Endothelial cell of umbilical vein (primary cell): ENCODE results near the gene TPSG1. TPM values are rescaled to one million over a fixed set of nuclear protein-coding genes. Genes with fewer than 3 reads are reported as not detected.

Experiments
- BruUV-seq: library from RNA; stranded (reverse); fragments of 400-500 nt; replicated peaks from 2 replicates; lab custom pipeline; 2021; lab: Mats Ljungman, UMichigan
- CTCF ChIA-PET: fragments of 300-600, 350-600 bp; sonication (Branson Sonifier 250); formaldehyde crosslinking; loops from one replicate; lab custom pipeline; 2021; ENCODE audit warnings: antibody characterized with exemption, inconsistent platforms; lab: Charles Lee
- POLR2A ChIA-PET: fragments of 300-600, 350-600 bp; sonication (Branson Sonifier 250); formaldehyde crosslinking; loops from one replicate; lab custom pipeline; 2021; ENCODE audit warnings: antibody characterized with exemption, inconsistent platforms; lab: Charles Lee
- DNase-seq: peaks from one replicate; pipeline ENCODE4 v3.0.0-alpha.2; 2011; ENCODE audit warnings: low read depth, low spot score
- FAIRE-seq: peaks from 2 replicates; lab custom pipeline; 2011; peaks lifted over from hg19 to GRCh38; lab: Jason Lieb, UNC
- H2AFZ ChIP-seq: 2 replicates; pipeline ENCODE4 v1.6.0; 2012; ENCODE audit warnings: low read depth, low read length, control low read depth, inconsistent platforms
- H3K27ac ChIP-seq: 2 replicates; pipeline ENCODE4 v1.5.1; 2011; ENCODE audit warnings: low read depth, mild to moderate bottlenecking, control low read depth, low read length, moderate library complexity; ENCODE audit not compliant: insufficient read depth
- H3K27me3 ChIP-seq, 2 experiments: 2 replicates each; pipeline versions ENCODE4 v1.6.0 to v1.6.1; 2011; ENCODE audit warnings: low read length in 2 of 2, mixed read lengths in 1 of 2; ENCODE audit not compliant: control insufficient read depth in 2 of 2, insufficient read depth in 2 of 2
- H3K36me3 ChIP-seq, 2 experiments: 2 replicates in 1 of 2; 3 replicates in 1 of 2; pipeline ENCODE4 v1.5.1; 2011; ENCODE audit warnings: low read length in 2 of 2, mild to moderate bottlenecking in 1 of 2, moderate library complexity in 1 of 2; ENCODE audit not compliant: control insufficient read depth in 2 of 2, insufficient read depth in 2 of 2; ENCODE audit errors: extremely low read depth in 1 of 2
- H3K4me1 ChIP-seq: 3 replicates; pipeline ENCODE4 v1.5.1; 2011; ENCODE audit warnings: mild to moderate bottlenecking, low read length; ENCODE audit not compliant: control insufficient read depth, insufficient read depth; ENCODE audit errors: extremely low read depth
- H3K4me2 ChIP-seq: 2 replicates; pipeline ENCODE4 v1.6.1; 2011; ENCODE audit warnings: low read length, control low read depth, mixed read lengths; ENCODE audit not compliant: insufficient read depth
- H3K4me3 ChIP-seq, 3 experiments: fragments of 200-600 bp in 1 of 3; sonication (generic), shearing (Covaris generic) in 1 of 3; replicated peaks in 1 of 3; 2 replicates each; pipeline ENCODE4 v1.5.1; 2011 to 2016; ENCODE audit warnings: control low read depth in 3 of 3, low read length in 3 of 3, mild to moderate bottlenecking in 2 of 3, inconsistent platforms in 1 of 3, low read depth in 1 of 3, moderate library complexity in 1 of 3; ENCODE audit not compliant: insufficient read depth in 1 of 3
- H3K79me2 ChIP-seq: 2 replicates; pipeline ENCODE4 v1.6.0; 2012; ENCODE audit warnings: low read length, inconsistent platforms; ENCODE audit not compliant: control insufficient read depth, insufficient read depth
- H3K9ac ChIP-seq: replicated peaks from 2 replicates; pipeline ENCODE3; 2011; ENCODE audit warnings: low read length, control low read depth; ENCODE audit not compliant: insufficient read depth; ENCODE audit errors: extremely low read depth
- H3K9me1 ChIP-seq: replicated peaks from 3 replicates; pipeline ENCODE4 v1.6.0; 2011; ENCODE audit warnings: mild to moderate bottlenecking, low read length; ENCODE audit not compliant: control insufficient read depth, insufficient read depth; ENCODE audit errors: extremely low read depth
- H3K9me3 ChIP-seq: replicated peaks from 2 replicates; pipeline ENCODE4 v1.5.1; 2012; ENCODE audit warnings: low read length, inconsistent platforms; ENCODE audit not compliant: control insufficient read depth, insufficient read depth
- H4K20me1 ChIP-seq: replicated peaks from 2 replicates; pipeline ENCODE3; 2011; ENCODE audit warnings: mild to moderate bottlenecking, low read length; ENCODE audit not compliant: control insufficient read depth, insufficient read depth; ENCODE audit errors: extremely low read depth
- CTCF ChIP-seq, 2 donors: IDR thresholded peaks; 1 replicate in 1 of 2; 2 replicates in 1 of 2; pipeline ENCODE4 v1.5.1; 2011; ENCODE audit warnings: low read length in 2 of 2, mild to moderate bottlenecking in 2 of 2, moderate library complexity in 2 of 2, control low read depth in 1 of 2, inconsistent platforms in 1 of 2, low read depth in 1 of 2; ENCODE audit not compliant: insufficient read depth in 1 of 2; ENCODE audit errors: extremely low read depth in 1 of 2
- EZH2 ChIP-seq: IDR thresholded peaks from 2 replicates; pipeline ENCODE4 v1.6.1; 2012; ENCODE audit warnings: borderline replicate concordance, low read depth, mild to moderate bottlenecking, moderate library complexity, low read length, inconsistent platforms; ENCODE audit not compliant: severe bottlenecking
- FOS ChIP-seq: IDR thresholded peaks from 2 replicates; pipeline ENCODE4 v1.6.1; 2011; ENCODE audit warnings: mild to moderate bottlenecking, low read length, moderate library complexity, borderline replicate concordance; ENCODE audit not compliant: insufficient read depth
- GATA2 ChIP-seq: IDR thresholded peaks from 2 replicates; pipeline ENCODE4 v1.7.0; 2011; ENCODE audit warnings: low read depth, mild to moderate bottlenecking, moderate library complexity, mixed read lengths, low read length; ENCODE audit not compliant: insufficient read length, insufficient read depth
- JUN ChIP-seq: IDR thresholded peaks from 2 replicates; pipeline ENCODE4 v1.6.1; 2011; ENCODE audit warnings: borderline replicate concordance, low read depth; ENCODE audit not compliant: insufficient read length, insufficient read depth
- MYC ChIP-seq: IDR thresholded peaks from one replicate; pipeline ENCODE4 v1.6.1; 2011; ENCODE audit warnings: mild to moderate bottlenecking, low read depth, low read length
- POLR2A ChIP-seq: IDR thresholded peaks from 2 replicates; pipeline ENCODE4 v1.6.1; 2012; ENCODE audit warnings: low read depth, mild to moderate bottlenecking, control low read depth, low read length
- POLR2AphosphoS5 ChIP-seq: IDR thresholded peaks from 2 replicates; pipeline ENCODE4 v1.6.1; 2012; ENCODE audit warnings: low read depth, mild to moderate bottlenecking, control low read depth, low read length, moderate library complexity; ENCODE audit not compliant: insufficient read depth
- dilution Hi-C: fragments of 300-500 bp; cut with MboI; formaldehyde crosslinking; loops from one replicate; pipeline ENCODE4 v1.15.0; 2019; ENCODE audit warnings: low sequenced_read_pairs; ENCODE audit not compliant: extremely low pct_ligation_motif_present
- intact Hi-C: fragments of 100-400 bp; cut with micrococcal nuclease; formaldehyde crosslinking; loops from one replicate; pipeline ENCODE4 v1.10.0; 2022
- polyA plus RNA-seq, 4 experiments: library from polyadenylated mRNA; depleted of rRNA in 3 of 4; stranded (reverse) in 3 of 4; unstranded in 1 of 4; fragments of >200 nt; gene quantifications; 2 replicates each; pipeline versions ENCODE4 v1.2.1 to v1.2.3, GENCODE V29; 2011 to 2012; ENCODE audit warnings: missing spikeins in 1 of 4
- total RNA-seq: library from RNA; stranded (reverse); gene quantifications from 2 replicates; pipeline ENCODE4 v1.2.3, GENCODE V29; 2021
- TF ChIP-seq, protein P1 (sequence below): IDR thresholded peaks from 2 replicates; pipeline ENCODE4 v1.6.1; 2011; ENCODE audit not compliant: insufficient read depth, insufficient read length

Gene TPSG1
- total and polyA plus RNA-seq, 2 donors (not counting 3 experiments of a cell fraction or from before 2014, with no cell fraction given): not detected

GRCh38 chr16:1211451-1212268, 13.4 kb downstream of the TPSG1 start:
- no peak for FAIRE-seq
- Histone ChIP-seq H3K9me3 (no peaks in the 10 kb centered on the region), H3K4me3 (no peak overlapping the region), H3K27ac (no peak overlapping the region), H3K27me3 (no peaks in the 10 kb centered on the region), H3K4me1 (no peaks in the 10 kb centered on the region), H2AFZ (no peak overlapping the region), H3K9me1 (no peaks in the 10 kb centered on the region), H3K79me2 (no peaks in the 10 kb centered on the region), H3K36me3 (no peaks in the 10 kb centered on the region), H3K9ac (no peak overlapping the region), H4K20me1 (no peaks in the 10 kb centered on the region), H3K4me2 (no peak overlapping the region)
- intact Hi-C loops: no loop called here
- DNase-seq: no peak
- dilution Hi-C loops: no loop called here
- ChIA-PET CTCF (no interaction called here), POLR2A (interaction anchor here (0.9 kb wide), 1 partner anchor 35 kb away, joined by 3 read pairs; no protein-coding TSS in a partner anchor)
- no peak for TF ChIP-seq POLR2A
- TF ChIP-seq CTCF (IDR thresholded peaks at IDR 0.05; ENCODE audit: extremely low read depth in 1 of 2, insufficient read depth in 1 of 2, low read depth in 1 of 2, low read length in 2 of 2): no peak
- TF ChIP-seq, protein P1, sequence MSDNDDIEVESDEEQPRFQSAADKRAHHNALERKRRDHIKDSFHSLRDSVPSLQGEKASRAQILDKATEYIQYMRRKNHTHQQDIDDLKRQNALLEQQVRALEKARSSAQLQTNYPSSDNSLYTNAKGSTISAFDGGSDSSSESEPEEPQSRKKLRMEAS: no peak
- TF ChIP-seq POLR2AphosphoS5: no peak
- no peak for TF ChIP-seq JUN
- TF ChIP-seq MYC: no peak
- TF ChIP-seq GATA2: no peak
- TF ChIP-seq EZH2: no peak
- TF ChIP-seq FOS: no peak
- BruUV-seq: no TSS peak
